IPS DF 6.9 (cell line): ENCODE data around the gene SIGMAR1.

Experiments
- DNase-seq: peaks from one replicate; pipeline ENCODE4 v3.0.0-alpha.2; 2013; ENCODE audit warnings: low read depth, low spot score
- H3K27ac ChIP-seq: one replicate; pipeline ENCODE4 v1.5.1; 2013; ENCODE audit warnings: low read length, control low read depth
- H3K27me3 ChIP-seq: 2 replicates; pipeline ENCODE4 v1.6.1; 2013; ENCODE audit warnings: mild to moderate bottlenecking, low read length; ENCODE audit not compliant: control insufficient read depth, insufficient read depth
- H3K36me3 ChIP-seq: 2 replicates; pipeline ENCODE4 v1.6.1; 2013; ENCODE audit warnings: low read length; ENCODE audit not compliant: control insufficient read depth, insufficient read depth
- H3K4me1 ChIP-seq: 2 replicates; pipeline ENCODE4 v1.6.1; 2013; ENCODE audit warnings: low read length; ENCODE audit not compliant: control insufficient read depth, insufficient read depth
- H3K4me3 ChIP-seq: 2 replicates; pipeline ENCODE4 v1.5.1; 2013; ENCODE audit warnings: mild to moderate bottlenecking, low read length
- H3K9me3 ChIP-seq: 2 replicates; pipeline ENCODE4 v1.6.1; 2013; ENCODE audit warnings: low read length, inconsistent platforms; ENCODE audit not compliant: control insufficient read depth, insufficient read depth
- WGBS: extraction: QIAGEN DNeasy Blood & Tissue Kit; methylation state at CpG from one replicate; pipeline ENCODE4 v1.1.7; 2013; ENCODE audit warnings: mixed read lengths, missing lambda C conversion rate; ENCODE audit not compliant: insufficient read length, insufficient coverage; 5-methylcytosine and 5-hydroxymethylcytosine counted together

SIGMAR1 gene

DNA sequence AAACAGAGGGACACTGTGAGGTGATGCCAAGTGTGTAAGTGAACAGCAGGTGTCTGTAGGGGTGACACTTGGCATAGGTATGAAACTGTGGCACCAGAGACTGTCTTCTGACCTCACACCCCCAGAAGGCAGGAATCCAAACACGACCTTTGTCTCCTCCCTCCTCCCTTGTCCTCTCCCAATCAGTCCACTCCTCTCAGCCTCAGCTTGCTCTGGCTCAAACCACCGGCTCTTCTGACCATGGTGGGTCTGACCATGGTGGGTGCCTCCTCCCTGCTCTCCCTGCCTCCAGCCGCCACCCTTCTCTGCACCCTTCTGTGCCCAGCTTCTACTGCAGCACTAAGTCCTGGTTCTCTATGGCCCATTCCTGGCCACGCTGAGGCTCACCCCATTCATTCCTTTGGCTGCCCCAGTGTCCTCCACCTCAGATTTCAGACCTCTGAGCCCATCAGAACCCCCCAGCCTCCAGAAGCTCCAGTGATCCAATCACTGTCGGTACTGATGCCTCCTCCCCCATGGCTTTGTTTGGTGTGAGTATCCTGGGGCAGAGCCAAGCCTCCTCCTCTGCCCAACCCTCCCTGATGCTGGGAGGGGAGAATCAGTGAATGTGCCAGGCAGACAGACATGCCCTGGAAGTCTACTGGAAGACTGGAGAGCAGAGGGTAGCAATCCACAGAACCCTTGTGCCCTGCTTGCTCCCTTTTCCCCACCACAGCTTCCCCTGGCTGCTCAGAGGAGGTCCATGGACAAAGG is 7.0 kb downstream of the SIGMAR1 start:
- Histone ChIP-seq H3K27me3 (peaks cover 51% of the 10 kb centered on the region), H3K4me1 (no peaks in the 10 kb centered on the region), H3K36me3 (peaks cover 5% of the 10 kb centered on the region), H3K9me3 (no peaks in the 10 kb centered on the region), H3K4me3 (no peak overlapping the region), H3K27ac (no peak overlapping the region)
- no CpG with 5 or more reads among the region's 5 CpGs for WGBS
- no peak for DNase-seq

DNA sequence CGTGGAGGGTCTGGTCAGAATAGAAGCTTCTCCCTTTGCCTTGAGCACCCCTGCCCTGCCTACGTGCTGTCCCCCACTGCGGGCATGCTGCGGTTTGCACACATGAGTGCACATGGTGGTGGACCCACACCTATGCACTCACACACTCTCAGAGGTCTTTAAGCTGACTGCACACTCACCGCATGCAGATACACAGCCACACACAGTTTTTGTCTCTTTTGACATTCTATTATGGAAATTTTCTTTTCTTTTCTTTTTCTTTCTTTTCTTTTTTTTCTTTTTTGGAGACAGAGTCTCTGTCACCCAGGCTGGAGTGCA is 8.1 kb downstream of the SIGMAR1 start:
- DNase-seq: no peak
- no CpG with 5 or more reads among the region's 5 CpGs for WGBS
- H3K4me1 ChIP-seq: no peaks in the 10 kb centered on the region
- H3K27ac ChIP-seq: no peak overlapping the region
- no peaks in the 10 kb centered on the region for H3K9me3 ChIP-seq
- peaks cover 60% of the 10 kb centered on the region for H3K27me3 ChIP-seq
- no peak overlapping the region for H3K4me3 ChIP-seq
- H3K36me3 ChIP-seq: no peaks in the 10 kb centered on the region

DNA sequence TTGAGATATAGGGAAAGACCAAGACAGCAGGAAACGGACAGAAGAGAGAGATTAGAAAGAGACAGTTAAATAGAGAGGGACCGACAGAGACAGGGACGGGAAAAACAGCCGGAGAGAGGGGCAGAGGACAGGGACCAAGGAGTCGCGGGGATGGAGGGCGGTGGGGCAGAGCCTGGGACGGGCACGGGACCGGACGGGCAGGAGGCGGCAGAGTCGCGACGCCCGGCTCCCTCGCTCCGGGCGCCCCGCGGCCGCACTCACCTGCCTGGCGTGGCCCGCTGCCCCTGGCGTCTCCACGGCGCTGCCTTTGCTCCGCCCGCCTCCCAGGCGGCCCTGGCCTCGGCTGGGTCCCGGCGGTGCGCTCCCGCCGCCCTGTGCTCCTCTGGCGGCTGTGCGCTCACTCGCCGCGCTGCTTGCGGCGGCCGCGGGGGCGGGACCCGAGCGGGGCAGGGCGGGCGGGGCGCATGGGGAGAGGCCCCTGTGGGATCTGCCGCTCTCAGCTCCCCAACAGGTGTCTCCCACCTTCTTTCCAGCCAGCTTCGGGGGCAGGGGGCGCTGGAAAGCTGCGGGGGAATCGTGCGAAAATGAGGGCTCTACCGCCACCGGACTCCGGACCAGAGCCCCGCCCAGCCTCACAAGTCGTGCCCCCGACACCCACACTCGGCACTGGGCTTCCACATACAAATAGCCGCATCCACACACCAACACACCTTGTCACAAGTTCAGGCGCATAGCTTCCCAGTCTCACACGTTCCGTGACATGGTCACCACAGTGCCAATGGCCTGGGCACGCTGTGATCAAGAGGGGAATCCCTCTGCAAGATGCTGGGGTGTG is 8.7 kb downstream of the SIGMAR1 start, which contains the start of gene ARID3C:
Gene ARID3C, minus strand, starts transcription at position 411 of the 835 bp plus-strand sequence. CDS start 1,052 bp downstream, outside the sequence.
- no CpG with 5 or more reads among the region's 69 CpGs for WGBS
- no peaks in the 10 kb centered on the region for H3K4me1 ChIP-seq
- no peaks in the 10 kb centered on the region for H3K36me3 ChIP-seq
- DNase-seq: no peak
- no peak within 1 kb of the TSS for H3K27ac ChIP-seq
- H3K4me3 ChIP-seq: peak within 1 kb of the TSS; percentile 10; the same call in 1 of the 2 replicates
- H3K27me3 ChIP-seq: peaks cover 64% of the 10 kb centered on the region
- H3K9me3 ChIP-seq: no peaks in the 10 kb centered on the region

DNA sequence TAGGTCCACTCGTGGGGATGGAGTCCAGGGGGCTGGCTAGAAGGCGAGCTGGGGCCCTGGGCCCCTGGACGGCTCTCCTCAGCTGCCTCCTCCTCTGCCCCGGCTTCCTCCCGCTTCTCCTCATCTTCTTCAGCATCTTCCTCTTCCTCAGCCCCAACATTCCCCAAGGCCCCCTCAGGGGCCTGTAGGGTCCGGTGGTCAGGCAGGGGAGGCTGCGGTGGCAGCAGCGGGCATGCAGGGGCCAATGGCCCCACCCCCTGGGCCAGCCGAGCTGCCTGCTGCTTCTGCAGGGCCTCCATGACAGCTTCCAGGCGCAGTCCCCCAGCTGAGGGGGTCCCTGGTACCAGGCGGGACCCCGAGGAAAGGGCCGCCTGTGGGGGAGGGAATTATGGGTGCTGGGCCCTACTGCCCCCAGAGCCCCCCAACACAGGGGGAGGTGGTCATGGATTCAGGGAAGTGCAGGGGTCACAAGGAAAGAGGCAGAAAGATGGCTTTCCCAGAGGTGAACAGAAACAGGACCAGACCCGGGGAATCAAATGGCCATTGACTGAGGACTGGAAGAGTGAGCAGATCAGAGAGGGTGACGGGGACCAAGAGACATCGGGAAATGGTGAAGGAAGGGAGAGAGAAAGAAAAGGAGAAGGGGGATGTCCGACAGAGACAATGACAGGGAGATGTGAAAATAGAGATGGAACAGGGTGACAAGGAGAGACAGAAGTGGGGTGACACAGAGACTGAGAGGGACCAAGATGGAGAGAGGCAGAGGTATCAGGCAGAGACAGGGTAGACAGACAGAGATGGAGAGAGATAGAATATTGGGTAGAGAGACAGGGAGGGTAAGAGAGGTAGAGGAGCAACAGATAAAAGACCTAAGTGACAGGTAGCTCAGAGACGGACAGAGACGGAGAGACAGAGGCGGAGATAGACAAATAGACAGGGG is 9.6 kb downstream of the SIGMAR1 start:
- H3K4me1 ChIP-seq: no peaks in the 10 kb centered on the region
- WGBS: no CpG with 5 or more reads among the region's 20 CpGs
- no peaks in the 10 kb centered on the region for H3K9me3 ChIP-seq
- no peak overlapping the region for H3K4me3 ChIP-seq
- no peaks in the 10 kb centered on the region for H3K36me3 ChIP-seq
- DNase-seq: no peak
- H3K27ac ChIP-seq: no peak overlapping the region
- peaks cover 64% of the 10 kb centered on the region for H3K27me3 ChIP-seq

DNA sequence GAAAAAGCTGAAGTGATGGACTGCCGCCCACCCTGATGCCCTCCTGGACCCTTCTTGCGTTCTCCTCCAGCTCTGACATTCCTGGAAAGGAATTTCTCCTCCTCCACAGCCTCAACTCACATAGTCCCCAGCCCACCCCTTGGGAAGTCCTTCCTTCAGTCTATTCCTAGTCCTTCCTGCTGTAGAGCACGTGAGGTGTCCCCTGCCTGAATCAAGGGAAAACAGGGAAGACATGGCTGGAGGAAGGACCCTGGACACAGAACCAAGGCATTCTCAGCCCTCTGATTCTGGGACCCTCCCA is 12.5 kb downstream of the SIGMAR1 start:
- DNase-seq: no peak
- no peaks in the 10 kb centered on the region for H3K9me3 ChIP-seq
- WGBS: no CpG with 5 or more reads among the region's 3 CpGs
- no peak overlapping the region for H3K27ac ChIP-seq
- H3K4me3 ChIP-seq: no peak overlapping the region
- no peaks in the 10 kb centered on the region for H3K4me1 ChIP-seq
- peaks cover 52% of the 10 kb centered on the region for H3K27me3 ChIP-seq
- H3K36me3 ChIP-seq: no peaks in the 10 kb centered on the region

DNA sequence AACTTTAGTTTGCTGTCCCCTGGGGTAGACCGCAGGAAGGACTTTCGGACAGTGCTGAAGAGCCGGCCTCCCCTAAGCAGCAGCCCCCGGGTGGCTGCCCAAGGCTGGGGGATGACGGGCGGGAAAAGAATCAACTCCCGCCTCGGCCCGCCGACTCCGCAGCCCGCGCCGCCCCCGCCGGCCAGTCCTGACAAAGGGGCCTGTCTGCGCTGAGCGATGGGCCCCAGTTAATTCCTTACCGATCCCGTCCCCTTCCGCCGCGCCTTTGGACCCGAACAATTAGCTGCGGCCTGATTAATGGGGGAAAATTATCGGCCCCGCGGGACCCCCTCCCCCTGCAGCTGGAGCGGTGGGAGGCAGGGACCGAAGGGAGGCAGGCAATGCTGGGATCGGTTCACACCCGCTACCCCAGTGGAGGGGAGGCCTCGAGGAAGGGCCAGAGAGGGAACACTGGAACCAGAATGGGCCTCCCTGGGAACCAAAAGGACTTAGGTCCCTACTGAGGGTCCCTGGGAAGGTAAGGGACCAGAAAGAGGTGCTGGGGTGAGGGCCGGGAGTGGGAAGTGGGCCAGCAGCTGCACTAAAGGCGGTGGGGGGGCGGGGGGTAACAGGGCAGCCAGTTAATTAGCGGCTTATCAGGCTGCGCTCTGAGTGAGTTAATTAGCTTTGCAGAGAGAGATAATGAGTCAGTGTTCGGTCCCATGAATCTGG is 13.0 kb downstream of the SIGMAR1 start:
- H3K4me1 ChIP-seq: no peaks in the 10 kb centered on the region
- H3K27me3 ChIP-seq: peaks cover 48% of the 10 kb centered on the region
- no CpG with 5 or more reads among the region's 39 CpGs for WGBS
- no peaks in the 10 kb centered on the region for H3K36me3 ChIP-seq
- H3K27ac ChIP-seq: no peak overlapping the region
- DNase-seq: no peak
- H3K4me3 ChIP-seq: peak overlapping the region; percentile 10; the same call in 1 of the 2 replicates
- no peaks in the 10 kb centered on the region for H3K9me3 ChIP-seq

DNA sequence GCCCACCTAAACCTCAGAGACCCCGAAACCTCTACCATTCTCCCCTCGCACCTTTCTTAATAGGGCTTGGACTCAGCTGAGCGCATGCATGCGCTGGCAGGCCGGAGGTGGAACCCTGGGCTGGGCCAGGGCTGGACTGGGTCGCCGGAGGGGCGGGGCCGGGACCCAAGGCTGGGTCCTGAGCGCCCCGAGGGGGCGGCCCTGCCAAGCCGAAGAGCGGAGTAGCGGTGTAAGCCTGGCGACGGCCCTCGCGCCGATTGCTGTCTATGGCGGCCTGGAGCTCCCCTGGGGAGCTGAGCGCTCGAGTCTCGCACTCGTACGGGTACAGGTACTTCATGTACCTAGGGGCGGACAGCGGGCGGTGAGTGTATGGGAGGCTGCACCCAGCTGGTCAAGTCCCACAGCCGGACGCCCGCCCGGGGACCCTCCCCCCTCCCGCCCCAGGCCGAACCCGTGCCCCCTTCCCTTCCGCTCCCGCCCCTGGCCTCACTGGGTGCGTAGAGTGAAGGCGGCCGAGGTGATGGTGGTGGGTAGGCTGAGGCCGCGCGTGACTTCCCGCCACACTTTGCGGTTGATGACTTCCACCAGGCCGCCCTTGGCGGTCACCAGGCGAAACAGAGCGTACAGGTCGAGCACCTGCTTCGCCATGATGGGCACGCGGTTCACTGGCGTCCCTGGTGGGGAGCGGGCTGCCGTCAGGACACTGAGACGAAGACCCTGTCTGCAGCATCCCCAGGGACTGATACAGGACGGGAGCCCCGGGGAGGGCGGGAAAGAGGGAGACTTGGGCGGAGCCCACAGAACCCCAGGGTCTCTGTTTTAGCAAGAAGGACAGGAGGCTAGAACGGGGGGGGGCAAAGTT is 14.0 kb downstream of the SIGMAR1 start:
- no peak for DNase-seq
- Histone ChIP-seq H3K27ac (no peak overlapping the region), H3K36me3 (no peaks in the 10 kb centered on the region), H3K4me3 (no peak overlapping the region), H3K9me3 (no peaks in the 10 kb centered on the region), H3K4me1 (no peaks in the 10 kb centered on the region), H3K27me3 (peaks cover 41% of the 10 kb centered on the region)
- no CpG with 5 or more reads among the region's 63 CpGs for WGBS

DNA sequence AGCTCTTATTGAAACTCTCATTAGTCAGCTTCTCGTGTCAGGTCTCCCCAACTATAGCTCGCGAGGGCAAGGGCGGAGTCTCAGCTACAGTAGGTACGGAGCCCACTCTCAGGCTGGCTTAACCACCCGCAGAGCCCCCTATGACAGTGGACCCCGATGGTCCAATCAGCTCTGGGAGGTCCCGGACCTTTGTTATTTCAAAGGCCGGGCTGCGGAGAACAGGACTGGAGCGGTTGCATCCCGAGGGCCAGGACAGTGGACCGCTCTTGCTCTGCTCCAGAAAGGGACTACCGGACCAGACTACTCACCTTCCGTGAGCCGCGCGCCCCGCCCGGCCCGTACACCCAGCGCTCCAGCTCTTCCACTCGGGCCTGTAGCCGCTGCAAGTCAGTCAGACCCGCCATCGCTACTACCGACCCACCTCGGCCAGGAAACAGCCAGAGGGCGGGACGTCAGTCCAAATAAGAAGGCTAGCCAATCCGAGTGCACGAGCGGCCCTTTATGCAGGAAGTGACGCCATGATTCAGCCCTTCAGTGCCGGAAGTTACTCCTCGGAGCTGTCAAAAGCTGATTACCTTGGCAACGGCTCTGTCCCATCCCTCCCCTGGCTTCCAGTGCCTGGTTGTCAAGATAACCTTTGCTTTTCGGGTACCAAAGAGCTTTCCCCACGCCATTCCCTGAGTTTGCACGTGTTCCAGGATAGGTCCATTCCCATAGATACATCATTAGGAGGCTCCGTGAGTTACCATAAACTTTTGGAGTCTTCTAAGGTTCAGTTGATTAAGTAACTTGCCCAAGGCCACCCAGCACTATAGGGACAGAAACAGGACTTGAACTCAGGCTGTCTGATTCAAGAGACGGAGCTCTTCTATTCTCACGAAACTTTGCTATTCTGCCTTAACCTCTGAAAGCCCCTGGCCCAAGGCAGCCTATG is 17.3 kb downstream of the SIGMAR1 start, which contains the start of gene DCTN3:
Gene DCTN3, minus strand, starts transcription at position 435 of the 934 bp plus-strand sequence. Its CDS starts 31 bp downstream, at position 404.
- Histone ChIP-seq H3K9me3 (no peaks in the 10 kb centered on the region), H3K4me3 (peak within 1 kb of the TSS; percentile 54; the same call in 1 of the 2 replicates), H3K36me3 (no peaks in the 10 kb centered on the region), H3K27ac (no peak within 1 kb of the TSS), H3K27me3 (peaks cover 11% of the 10 kb centered on the region; the same call in 1 of the 2 replicates), H3K4me1 (no peaks in the 10 kb centered on the region)
- WGBS: no CpG with 5 or more reads among the region's 43 CpGs
- DNase-seq: peak; percentile 80
